ENCODE data around the gene BACE1-AS.
A peak's percentile ranks its signal among the peaks of the same experiment; 100 is the strongest.

Gene BACE1-AS

GRCh38 chr11:117327567-117328374, 36.6 kb downstream of the BACE1-AS start, which contains the start of gene CEP164:
TSS of gene CEP164 (plus strand) at chr11:117327854. CDS start at chr11:117338587, 10,733 bp downstream.
- DNase-seq = peak; percentile 86

GRCh38 chr11:117328375-117329010, 37.3 kb downstream of the BACE1-AS start:
- DNase-seq = peak in 1 of 2 experiments; percentile 37

- DNase-seq = no peak
These were observed 41.7 kb downstream of the BACE1-AS start for GRCh38 chr11:117332843-117333242.

- no peak for DNase-seq
These were observed 42.8 kb downstream of the BACE1-AS start for GRCh38 chr11:117333917-117334316.

GRCh38 chr11:117334896-117335295, 43.8 kb downstream of the BACE1-AS start:
- DNase-seq = no peak

- DNase-seq = no peak
These were observed 44.3 kb downstream of the BACE1-AS start for GRCh38 chr11:117335399-117335798.

DNA sequence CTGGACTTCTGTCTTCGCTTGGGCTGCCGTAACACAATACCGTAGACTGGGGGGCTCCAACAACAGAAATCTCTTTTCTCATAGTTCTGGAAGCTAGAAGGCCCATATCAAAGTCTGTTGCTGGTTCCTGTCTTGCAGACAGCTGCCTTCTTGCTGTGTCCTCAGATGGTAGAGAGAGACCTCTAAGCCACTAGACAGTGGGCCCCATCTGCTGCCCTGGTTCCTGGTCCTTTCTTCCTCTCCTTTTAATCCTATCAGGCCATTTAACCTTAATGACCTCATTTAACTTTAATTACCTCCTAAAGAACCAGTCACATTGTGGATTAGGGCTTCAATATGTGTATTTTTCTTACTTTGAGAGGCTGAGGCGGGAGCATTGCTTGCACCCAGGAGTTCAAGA, 45.9 kb downstream of the BACE1-AS start:
- DNase-seq = no peak

All from SW 1271 (cell line).